Spleen (tissue), 7 donors: ENCODE data around the gene TPRG1.

ENCODE experiments used
- POLR2A ChIP-seq, 3 donors: fragments of 450-650 bp; IDR thresholded peaks; one replicate each; pipeline ENCODE4 v1.5.1; 2017; ENCODE audit warnings: antibody characterized with exemption in 3 of 3, mild to moderate bottlenecking in 1 of 3
- POLR2AphosphoS5 ChIP-seq, 3 donors: sonication (generic); formaldehyde crosslinking; IDR thresholded peaks; one replicate each; pipeline ENCODE4 v1.5.1; 2017; ENCODE audit warnings: antibody characterized with exemption in 3 of 3
- TF ChIP-seq, protein P1 (sequence below), 11 experiments: fragments of 200-600 bp in 7 of 11; fragments of 450-650 bp in 4 of 11; sonication (generic) in 4 of 11; IDR thresholded peaks in 8 of 11; conservative IDR thresholded peaks in 3 of 11; 1 replicate in 7 of 11; 2 replicates in 4 of 11; pipeline versions ENCODE4 v1.4.0 to v1.8.0; 2016 to 2021; ENCODE audit warnings: antibody characterized with exemption in 11 of 11, inconsistent platforms in 4 of 11, mild to moderate bottlenecking in 1 of 11
- donor health status: DM: no; HTN: no; CAD: no; lungs with moderate emphysema.
- donor health status: DM: no; HTN: no; CAD: no.
- donor health status: DM: no; HTN: no; CAD: no.

DNA sequence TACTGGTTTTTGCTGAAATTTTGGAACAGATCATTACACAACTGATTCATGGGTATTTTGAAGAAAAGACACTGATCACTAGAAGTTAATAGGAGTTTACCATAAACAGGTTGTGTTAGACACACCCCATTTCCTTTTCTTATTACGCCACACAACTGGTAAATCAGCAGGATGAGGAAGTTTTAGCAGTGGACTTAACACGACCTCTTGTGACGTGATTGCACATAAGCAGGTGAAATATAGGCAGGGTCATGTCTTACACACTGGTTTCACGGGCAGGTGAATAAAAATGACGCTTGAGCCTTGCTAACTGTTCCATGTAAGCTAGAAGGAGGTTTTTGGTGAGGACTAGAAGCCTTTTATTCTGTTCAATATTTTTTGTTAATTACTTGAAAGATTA lies 27.1 kb upstream of the TPRG1 start:
- TF ChIP-seq POLR2AphosphoS5 (IDR thresholded peaks at IDR 0.05) (no peak), POLR2A (IDR thresholded peaks at IDR 0.05) (no peak)
- TF ChIP-seq, protein P1, sequence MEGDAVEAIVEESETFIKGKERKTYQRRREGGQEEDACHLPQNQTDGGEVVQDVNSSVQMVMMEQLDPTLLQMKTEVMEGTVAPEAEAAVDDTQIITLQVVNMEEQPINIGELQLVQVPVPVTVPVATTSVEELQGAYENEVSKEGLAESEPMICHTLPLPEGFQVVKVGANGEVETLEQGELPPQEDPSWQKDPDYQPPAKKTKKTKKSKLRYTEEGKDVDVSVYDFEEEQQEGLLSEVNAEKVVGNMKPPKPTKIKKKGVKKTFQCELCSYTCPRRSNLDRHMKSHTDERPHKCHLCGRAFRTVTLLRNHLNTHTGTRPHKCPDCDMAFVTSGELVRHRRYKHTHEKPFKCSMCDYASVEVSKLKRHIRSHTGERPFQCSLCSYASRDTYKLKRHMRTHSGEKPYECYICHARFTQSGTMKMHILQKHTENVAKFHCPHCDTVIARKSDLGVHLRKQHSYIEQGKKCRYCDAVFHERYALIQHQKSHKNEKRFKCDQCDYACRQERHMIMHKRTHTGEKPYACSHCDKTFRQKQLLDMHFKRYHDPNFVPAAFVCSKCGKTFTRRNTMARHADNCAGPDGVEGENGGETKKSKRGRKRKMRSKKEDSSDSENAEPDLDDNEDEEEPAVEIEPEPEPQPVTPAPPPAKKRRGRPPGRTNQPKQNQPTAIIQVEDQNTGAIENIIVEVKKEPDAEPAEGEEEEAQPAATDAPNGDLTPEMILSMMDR (IDR thresholded peaks at IDR 0.05 in 8 of 11, conservative IDR thresholded peaks at IDR 0.05 in 3 of 11) = peak in 4 of 11 experiments; percentile 29 to 46 (median 36)
